ENCODE results near the gene ACLY. TPM values are rescaled to one million over a fixed set of nuclear protein-coding genes. Genes with fewer than 3 reads are reported as not detected.
"Not testable (repeated sequence)": the region's sequence is repeated elsewhere in the genome, so short reads cannot be mapped to it uniquely, and the experiment has no call there.

The ACLY gene
- total RNA-seq, 1 donor, result 273 TPM

DNA sequence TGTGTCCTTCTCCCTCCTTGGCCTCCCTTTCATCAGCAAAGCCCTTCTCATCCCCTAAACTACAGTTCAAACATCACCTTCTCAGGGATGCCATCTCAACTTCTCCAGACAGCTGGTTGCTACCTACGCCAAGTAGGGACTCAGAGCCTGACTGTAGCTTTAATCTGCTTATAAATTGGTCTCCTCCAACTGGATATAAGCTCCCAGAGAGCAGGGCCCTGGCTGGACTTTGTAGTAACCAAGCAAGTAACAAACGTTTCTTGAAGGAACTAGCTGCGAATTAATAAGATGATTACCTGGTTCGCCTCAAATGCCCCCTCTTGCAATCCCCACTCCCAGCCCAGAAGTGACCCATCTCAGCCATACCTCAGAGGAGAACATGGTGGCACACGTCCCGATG, 36.0 kb downstream of the ACLY start:
- DNase-seq (ENCODE audit: insufficient read length, low spot score, missing footprints), result no peak
- Histone ChIP-seq H3K9me3 (ENCODE audit: low read depth, low read length) (no peaks in the 10 kb centered on the region), H3K4me1 (ENCODE audit: insufficient read depth, low read length) (no peaks in the 10 kb centered on the region), H4K20me1 (ENCODE audit: insufficient read depth, low read length) (peaks cover 11% of the 10 kb centered on the region), H3K79me2 (ENCODE audit: insufficient read depth, low read length) (peaks cover 24% of the 10 kb centered on the region), H3K27me3 (ENCODE audit: insufficient read depth, low read length) (no peaks in the 10 kb centered on the region), H3K4me3 (ENCODE audit: insufficient read depth, low read length) (no peak overlapping the region), H3K4me2 (ENCODE audit: insufficient read depth, low read length) (no peak overlapping the region), H2AFZ (ENCODE audit: low read length) (no peak overlapping the region), H3K27ac (ENCODE audit: low read depth, low read length) (no peak overlapping the region), H3K36me3 (ENCODE audit: insufficient read depth, low read length) (peaks cover 96% of the 10 kb centered on the region)
- TF ChIP-seq, protein P1, sequence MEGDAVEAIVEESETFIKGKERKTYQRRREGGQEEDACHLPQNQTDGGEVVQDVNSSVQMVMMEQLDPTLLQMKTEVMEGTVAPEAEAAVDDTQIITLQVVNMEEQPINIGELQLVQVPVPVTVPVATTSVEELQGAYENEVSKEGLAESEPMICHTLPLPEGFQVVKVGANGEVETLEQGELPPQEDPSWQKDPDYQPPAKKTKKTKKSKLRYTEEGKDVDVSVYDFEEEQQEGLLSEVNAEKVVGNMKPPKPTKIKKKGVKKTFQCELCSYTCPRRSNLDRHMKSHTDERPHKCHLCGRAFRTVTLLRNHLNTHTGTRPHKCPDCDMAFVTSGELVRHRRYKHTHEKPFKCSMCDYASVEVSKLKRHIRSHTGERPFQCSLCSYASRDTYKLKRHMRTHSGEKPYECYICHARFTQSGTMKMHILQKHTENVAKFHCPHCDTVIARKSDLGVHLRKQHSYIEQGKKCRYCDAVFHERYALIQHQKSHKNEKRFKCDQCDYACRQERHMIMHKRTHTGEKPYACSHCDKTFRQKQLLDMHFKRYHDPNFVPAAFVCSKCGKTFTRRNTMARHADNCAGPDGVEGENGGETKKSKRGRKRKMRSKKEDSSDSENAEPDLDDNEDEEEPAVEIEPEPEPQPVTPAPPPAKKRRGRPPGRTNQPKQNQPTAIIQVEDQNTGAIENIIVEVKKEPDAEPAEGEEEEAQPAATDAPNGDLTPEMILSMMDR (IDR thresholded peaks at IDR 0.05; ENCODE audit: extremely low read depth, low read depth, low read length), result no peak

GRCh38 chr17:41880130-41880529, 38.6 kb downstream of the ACLY start:
- DNase-seq (ENCODE audit: insufficient read length, low spot score, missing footprints), result no peak
- Histone ChIP-seq H3K36me3 (ENCODE audit: insufficient read depth, low read length) (peaks cover 82% of the 10 kb centered on the region), H3K27me3 (ENCODE audit: insufficient read depth, low read length) (no peaks in the 10 kb centered on the region), H3K27ac (ENCODE audit: low read depth, low read length) (no peak overlapping the region), H4K20me1 (ENCODE audit: insufficient read depth, low read length) (peaks cover 11% of the 10 kb centered on the region), H3K4me1 (ENCODE audit: insufficient read depth, low read length) (no peaks in the 10 kb centered on the region), H3K9me3 (ENCODE audit: low read depth, low read length) (no peaks in the 10 kb centered on the region), H3K4me3 (ENCODE audit: insufficient read depth, low read length) (no peak overlapping the region), H2AFZ (ENCODE audit: low read length) (no peak overlapping the region), H3K79me2 (ENCODE audit: insufficient read depth, low read length) (peaks cover 16% of the 10 kb centered on the region), H3K4me2 (ENCODE audit: insufficient read depth, low read length) (no peak overlapping the region)
- TF ChIP-seq, protein P1 (IDR thresholded peaks at IDR 0.05; ENCODE audit: extremely low read depth, low read depth, low read length), result no peak

- H2AFZ ChIP-seq (ENCODE audit: low read length); H3K27me3 ChIP-seq (ENCODE audit: insufficient read depth, low read length); H3K79me2 ChIP-seq (ENCODE audit: insufficient read depth, low read length); H3K27ac ChIP-seq (ENCODE audit: low read depth, low read length); H3K9me3 ChIP-seq (ENCODE audit: low read depth, low read length); H3K4me3 ChIP-seq (ENCODE audit: insufficient read depth, low read length); DNase-seq (ENCODE audit: insufficient read length, low spot score, missing footprints); H3K4me1 ChIP-seq (ENCODE audit: insufficient read depth, low read length); H4K20me1 ChIP-seq (ENCODE audit: insufficient read depth, low read length); H3K4me2 ChIP-seq (ENCODE audit: insufficient read depth, low read length): not testable (repeated sequence)
- H3K36me3 ChIP-seq (ENCODE audit: insufficient read depth, low read length), result peaks cover 77% of the 10 kb centered on the region
Measured at GRCh38 chr17:41874293-41874670, 44.5 kb downstream of the ACLY start.

DNA sequence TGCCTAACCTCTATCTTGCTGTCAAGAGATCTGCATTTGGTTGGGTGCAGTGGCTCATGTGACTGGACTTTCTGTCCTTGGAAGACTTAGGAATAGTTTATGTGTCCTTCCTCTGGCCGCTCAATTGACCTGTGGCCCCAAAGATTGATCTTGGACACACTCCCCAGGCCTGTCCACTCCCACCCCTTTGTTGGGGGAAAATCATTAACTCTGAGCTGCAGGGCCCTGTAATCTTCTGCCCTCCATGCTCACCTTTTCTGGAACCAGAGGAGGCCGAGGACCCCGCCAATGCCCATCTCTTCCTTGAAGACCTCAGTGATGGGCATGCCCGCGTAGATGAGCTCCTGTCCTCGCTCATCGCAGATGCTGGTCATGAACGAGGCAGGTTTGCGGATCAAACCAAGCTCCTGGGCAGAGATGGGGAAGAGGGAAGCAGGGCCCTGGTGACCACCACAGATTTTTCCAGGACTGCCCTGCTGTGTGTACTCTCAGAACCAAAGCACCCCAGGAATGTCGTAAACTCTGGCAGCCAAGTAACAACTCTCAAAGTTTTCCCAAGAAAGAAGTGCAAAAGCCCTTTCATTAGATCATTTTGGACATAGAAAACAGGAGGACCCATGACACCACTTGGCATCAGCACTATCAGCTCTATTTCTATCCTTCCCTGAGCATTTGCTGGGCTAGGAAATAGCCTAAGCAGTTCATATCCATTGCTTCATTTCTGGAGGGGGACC, 45.0 kb downstream of the ACLY start:
- Histone ChIP-seq H3K27me3 (ENCODE audit: insufficient read depth, low read length) (no peaks in the 10 kb centered on the region), H3K4me2 (ENCODE audit: insufficient read depth, low read length) (no peak overlapping the region), H3K4me3 (ENCODE audit: insufficient read depth, low read length) (no peak overlapping the region), H4K20me1 (ENCODE audit: insufficient read depth, low read length) (peaks cover 9% of the 10 kb centered on the region), H3K9me3 (ENCODE audit: low read depth, low read length) (no peaks in the 10 kb centered on the region), H3K79me2 (ENCODE audit: insufficient read depth, low read length) (peaks cover 7% of the 10 kb centered on the region), H3K36me3 (ENCODE audit: insufficient read depth, low read length) (peaks cover 77% of the 10 kb centered on the region), H2AFZ (ENCODE audit: low read length) (no peak overlapping the region), H3K27ac (ENCODE audit: low read depth, low read length) (no peak overlapping the region), H3K4me1 (ENCODE audit: insufficient read depth, low read length) (no peaks in the 10 kb centered on the region)
- DNase-seq (ENCODE audit: insufficient read length, low spot score, missing footprints), result no peak
- TF ChIP-seq, protein P1 (IDR thresholded peaks at IDR 0.05; ENCODE audit: extremely low read depth, low read depth, low read length), result no peak
